GM21515 (cell line): Measurements from ENCODE around the gene MAPK11.

ENCODE experiments used
- ATAC-seq: cut with Tn5 transposase; IDR thresholded peaks from one replicate; pipeline ENCODE4 v1.9.1; 2021; ENCODE audit not compliant: unreplicated experiment

The MAPK11 gene

DNA sequence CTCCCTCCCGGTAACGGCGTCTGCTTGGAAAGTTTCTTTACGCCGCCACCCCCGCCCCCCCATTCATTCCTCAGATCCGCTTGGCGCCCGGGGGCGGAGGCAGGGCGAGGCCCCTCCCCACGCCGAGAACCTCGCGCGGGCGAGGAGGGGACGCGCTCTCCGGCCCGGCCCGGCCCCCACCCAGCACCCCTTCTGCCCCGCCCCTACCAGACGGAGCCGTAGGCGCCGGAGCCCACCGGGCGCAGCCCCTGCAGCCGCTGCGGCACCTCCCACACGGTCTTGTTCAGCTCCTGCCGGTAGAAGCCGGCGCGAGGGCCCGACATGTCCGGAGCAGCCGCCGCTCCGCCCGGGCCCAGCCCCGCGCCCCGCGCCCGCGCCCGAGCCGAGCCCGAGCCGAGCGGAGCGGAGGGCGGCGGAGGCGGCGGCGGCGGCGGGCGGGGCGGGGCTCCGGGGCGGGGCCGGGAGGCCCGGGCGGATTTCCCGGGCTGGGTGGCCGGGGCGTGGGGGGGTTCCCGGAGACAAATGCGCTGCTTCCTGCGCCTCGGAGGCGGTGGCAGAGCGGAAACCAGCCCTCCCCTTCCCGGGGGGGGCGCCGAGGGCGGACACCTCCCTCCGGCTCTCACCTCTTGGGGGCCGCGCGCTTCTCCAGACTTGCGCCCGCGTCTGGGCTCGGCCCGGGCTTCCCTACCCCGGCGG, at the start of gene MAPK11:
Gene MAPK11 (minus strand): TSS at position 411 of the 696 bp plus-strand sequence. CDS start 88 bp downstream, at position 323.
- ATAC-seq: no peak

DNA sequence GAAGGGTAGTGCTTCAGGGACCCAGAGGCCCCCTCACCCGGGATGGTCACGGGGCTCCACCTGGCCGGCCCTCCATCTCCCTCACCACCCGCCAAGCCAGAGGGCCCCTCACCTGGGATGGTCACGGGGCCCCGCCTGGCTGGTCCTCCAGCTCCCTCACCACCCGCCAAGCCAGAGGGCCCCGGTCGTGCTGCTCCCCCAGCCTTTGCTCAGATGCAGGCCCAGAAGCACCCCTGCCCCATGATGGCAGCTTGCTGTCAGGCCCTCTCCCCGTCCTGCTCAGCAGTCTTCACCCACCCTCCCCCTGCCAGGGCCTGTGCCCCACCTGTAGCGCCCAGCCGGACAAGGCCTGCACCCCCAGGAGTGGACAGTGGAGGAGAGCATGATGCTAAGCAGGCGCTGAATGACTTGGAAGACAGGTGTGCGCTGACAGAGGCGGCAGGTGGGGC, 49.3 kb upstream of the MAPK11 start:
- no peak for ATAC-seq

DNA sequence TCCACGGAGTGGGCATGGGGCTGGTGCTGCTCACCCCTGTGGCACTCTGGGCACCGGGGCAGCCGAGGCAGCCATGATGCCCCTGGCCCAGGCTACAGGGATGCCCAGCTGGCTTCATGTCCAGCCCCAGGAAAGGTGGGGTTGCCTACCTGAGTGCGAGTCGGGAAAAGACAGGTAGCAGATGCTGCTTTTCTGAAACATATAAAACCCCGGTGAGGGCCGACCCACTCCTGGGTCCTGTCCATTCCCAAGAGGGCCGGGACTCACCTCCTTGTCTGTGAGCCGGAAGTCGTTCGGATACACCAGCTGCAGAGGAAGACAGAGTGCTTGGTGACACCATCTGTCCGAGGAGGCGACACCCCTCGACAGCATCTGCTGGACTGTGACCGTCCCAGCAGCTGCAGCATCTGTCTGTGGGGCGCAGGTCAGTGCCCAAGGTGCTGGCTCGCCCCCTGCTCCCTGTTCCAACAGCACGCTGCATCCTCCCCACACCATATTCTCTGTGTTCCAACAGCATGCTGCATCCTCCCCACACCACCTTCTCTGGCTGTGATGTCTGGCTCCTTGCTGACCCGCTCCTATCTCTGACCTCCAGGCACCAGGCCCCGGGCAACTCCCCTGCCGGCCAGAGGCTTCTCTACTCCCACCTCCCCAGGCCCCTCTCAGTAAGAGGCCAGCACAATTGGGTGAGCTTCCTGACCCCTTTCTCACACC, 48.7 kb upstream of the MAPK11 start:
- ATAC-seq: no peak

DNA sequence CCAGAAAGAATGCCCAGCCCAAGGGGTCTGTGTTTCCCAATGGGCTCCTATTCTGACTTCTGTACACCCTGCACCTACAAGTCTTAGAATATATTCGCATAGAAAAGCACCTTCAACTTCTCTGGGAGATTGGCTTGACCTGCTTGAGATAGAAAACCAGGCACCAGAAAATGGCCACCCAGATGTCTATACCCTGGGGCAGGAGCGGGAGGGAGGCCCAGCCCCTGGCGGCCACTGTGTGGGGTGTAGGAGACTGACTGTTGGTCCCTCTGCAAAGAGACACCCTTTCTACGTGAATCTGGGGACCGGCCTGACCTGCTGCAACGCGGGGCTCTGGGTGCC, 48.1 kb upstream of the MAPK11 start:
- ATAC-seq: no peak

DNA sequence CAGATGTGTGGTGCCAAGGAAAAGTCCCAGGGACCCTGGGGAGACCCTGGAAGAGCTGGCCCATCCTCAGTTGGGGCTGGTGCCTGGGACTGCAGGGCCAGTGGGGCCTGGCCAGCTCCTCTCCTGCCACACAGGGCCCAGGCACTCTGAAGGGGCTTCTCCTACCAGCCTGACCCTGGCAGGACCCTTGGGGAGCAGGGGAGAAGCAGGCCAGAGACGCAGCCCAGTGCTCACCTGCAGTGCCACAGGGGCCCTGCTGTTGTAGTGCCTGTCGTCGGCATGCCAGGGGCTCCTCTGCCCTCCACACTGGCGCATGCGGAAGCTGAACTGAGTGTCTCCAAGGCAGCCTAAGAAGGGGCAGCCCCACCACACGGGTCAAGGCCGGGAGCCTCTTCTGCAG, 47.5 kb upstream of the MAPK11 start:
- no peak for ATAC-seq

DNA sequence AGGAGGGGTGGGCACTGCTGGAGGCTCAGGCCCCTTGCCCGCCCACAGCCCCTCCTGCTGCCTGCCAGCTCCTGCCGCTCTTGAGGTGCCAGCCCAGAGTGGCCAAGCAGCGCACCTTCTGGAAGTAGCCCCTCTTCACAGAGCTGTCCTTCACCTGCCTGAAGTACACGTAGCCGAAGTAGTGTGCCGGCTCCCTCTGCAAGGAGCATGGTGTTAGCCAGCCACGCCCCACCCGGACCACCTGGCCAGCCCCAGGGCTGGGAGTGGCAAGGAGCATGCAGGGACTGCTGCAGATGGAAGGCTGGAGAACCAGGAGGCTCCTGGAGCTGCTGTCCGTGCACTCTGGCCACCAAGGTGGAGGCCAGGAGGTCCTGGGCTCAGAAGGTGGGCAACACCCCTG, 47.0 kb upstream of the MAPK11 start:
- no peak for ATAC-seq

DNA sequence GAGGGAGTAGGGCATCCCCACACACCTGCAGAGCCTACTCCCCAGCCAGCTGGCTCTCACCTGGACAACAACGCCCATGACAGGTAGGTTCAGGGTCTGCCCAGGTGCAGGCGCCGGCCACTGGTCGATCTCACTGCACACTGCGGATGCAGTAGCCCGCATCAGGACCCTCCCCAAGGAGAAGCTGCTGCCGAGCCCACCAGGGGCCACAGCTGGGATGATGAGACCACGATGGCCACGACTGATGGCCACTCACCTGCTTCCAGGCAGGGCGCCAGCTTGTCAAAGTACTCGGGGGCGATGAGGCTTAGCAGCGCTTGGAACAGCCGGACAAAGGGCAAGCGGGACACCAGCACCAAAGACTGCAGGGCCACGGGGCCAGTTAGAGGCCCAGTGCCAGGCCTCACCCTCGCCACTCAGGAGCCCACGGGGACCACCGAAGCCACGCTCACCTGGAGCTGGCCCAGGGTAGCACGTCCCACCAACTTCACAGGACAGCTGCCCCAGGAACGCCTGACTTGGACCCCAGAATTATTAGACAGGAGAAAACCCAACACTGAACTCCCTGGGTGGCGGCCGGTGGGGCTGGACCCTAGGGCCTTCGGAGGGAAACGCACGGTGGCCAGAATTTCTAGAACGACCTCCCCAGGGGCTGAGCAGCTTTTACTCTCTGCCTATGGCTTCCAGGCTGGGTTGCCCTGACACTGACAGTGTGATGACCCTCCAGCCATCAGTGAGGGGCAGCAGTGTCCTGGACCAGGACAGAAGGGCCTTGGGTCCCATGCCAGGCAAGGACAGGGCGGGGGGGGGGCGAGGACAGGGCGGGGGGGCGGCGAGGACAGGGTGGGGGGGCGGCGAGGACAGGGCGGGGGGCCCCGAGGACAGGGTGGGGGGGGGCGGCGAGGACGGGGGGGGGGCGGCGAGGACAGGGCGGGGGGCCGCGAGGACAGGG, 46.2 kb upstream of the MAPK11 start:
- no peak for ATAC-seq

DNA sequence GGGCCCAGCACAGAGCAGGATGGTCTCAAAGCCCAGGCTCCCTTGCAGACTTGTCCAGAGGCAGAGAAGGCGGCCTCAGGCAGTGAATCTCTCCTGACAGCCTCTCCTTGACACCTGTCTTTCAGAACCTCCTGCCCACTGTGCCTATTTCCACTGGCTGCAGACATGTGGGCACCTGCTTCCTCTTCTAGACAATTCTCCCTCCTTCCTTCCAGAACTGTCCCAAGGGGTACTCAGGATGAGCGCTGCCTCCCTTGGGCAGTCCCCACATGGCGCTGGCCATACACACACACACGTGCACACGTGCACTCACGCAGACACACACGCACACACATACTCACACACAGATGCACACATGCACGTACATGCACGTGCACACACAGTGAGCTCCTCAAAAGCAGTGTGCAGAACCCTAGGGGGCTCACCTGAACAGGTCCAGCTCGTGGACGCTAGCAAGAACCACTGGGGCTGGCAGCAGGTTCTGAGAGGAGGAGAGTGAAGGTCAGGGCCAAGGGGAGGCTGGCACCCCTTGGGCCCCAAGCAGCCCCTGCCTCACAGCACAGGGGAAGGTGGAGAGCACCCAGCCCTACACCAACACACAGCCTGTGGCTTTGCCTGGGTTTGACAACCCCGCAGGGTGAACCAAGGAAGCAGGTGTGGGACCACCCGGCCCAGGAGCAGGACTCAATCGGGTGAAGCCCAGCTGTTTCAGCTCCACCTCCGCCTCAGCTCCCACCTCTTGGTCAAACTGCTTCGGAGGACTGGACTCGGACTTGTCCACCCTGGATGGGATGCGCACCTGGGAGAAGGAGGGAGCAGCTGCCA, 45.3 kb upstream of the MAPK11 start:
- ATAC-seq: no peak

DNA sequence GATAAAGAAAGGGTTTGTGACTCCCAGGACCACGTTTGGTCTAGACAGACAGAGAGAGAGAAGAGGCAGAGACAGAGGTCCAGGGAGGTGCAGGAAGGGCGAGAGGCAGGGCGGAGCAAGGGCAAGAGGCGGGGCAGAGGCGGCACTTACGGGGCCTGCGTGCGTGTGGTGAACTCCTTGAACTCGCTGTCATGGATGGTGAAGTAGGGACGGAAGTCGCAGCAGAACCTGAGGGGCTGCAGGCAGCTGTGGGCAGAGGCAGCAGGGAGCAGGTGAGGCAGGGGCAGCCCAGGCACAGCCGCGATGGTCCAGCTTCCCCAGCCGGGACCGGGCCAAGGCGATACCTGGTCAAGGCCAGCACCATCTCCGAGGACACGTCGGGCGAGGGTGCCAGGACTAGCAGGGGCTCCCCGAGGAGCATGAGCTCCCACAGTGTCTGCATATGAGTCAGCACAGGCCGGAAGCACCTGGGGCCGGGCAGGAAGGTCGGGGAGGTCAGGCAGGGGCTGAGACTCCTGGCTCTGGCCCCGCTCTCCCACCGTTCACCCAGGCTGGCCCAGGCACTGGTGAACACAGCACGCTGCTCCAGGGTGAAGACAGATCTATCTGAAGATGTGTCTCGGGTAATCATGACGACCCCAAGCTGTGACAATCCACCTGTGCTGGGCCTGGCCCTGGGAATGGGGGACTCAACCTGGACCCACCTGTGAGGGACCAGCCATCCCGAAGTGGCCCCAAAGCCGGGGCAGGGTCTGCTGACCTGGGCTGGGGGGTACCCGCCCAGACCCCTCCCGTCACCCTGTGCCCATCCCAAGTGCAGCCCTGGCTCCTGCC, 44.5 kb upstream of the MAPK11 start:
- ATAC-seq: peak; percentile 70

DNA sequence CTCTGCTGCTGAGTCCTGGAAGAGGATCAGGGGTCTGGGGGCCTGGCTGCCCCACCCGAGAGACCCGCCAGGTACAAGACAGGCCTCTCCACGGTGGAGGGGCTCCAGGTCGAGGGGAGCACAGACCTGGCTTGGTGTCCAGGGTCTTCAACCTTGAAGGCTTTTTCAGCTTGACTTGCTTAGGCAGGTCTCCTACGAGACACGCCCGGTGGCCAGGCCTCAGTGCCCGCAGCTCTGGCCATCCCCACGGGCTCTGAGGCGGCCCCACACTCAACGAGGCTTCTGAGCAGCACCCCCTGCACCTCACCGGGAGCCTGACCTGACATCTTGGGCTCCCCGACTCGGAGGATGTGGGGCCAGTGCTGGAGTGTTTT, 43.9 kb upstream of the MAPK11 start:
- no peak for ATAC-seq

DNA sequence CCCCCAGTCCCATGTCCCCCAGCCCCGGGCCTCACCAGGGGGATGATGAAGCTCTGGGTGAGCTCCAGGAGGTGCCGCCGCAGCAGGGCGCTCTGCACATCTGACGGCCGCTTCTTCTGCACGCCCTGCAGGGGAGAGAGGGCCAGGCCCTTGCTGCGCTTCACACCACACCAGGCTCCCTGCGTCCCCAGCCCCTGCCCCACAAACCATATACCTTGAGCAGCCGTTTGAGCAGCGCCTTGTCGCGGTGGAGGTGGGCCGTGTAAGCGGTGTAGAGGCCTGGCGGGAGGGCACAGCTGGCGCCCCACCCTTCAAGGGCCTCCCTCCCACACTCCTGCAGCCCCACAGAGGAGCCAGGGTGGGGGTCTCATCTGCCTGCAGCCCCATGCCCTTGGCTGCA, 43.4 kb upstream of the MAPK11 start:
- ATAC-seq: no peak

DNA sequence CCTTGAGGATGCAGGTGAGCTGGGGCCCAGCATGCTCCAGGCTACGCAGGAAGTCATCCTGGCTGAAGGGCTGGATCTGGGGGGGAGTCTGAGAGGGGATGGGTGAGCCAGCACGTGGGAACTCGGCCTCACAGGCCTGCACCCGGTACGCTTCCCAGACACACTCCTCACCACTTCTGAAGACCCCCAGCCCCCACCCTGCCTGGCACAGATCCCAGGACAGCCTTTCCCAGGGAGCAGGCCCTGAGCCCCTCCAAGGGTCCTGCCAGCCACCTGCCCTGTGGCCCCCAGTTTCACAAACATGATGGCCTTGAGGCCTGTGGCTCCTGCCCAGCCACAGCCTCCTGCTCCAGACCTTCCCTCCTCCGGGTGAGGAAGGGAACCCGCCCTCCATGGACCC, 42.8 kb upstream of the MAPK11 start:
- ATAC-seq: no peak

DNA sequence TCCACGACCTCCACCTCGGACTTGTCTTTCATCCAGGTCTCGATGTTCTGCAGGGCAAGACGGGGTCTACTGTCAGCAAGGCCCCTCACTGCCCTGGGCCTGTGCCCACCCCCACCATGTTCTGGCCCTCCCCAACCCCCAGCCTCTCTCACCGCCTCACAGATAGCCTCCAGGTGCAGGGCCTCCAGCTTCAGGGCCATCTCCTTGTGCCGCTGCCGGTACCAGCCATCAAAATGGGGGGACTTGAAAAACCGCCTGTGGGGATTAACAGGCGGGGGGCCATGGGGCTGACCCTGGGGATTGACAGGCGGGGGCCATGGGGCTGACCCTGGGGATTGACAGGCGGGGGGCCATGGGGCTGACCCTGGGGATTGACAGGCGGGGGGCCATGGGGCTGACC, 42.2 kb upstream of the MAPK11 start:
- no peak for ATAC-seq

DNA sequence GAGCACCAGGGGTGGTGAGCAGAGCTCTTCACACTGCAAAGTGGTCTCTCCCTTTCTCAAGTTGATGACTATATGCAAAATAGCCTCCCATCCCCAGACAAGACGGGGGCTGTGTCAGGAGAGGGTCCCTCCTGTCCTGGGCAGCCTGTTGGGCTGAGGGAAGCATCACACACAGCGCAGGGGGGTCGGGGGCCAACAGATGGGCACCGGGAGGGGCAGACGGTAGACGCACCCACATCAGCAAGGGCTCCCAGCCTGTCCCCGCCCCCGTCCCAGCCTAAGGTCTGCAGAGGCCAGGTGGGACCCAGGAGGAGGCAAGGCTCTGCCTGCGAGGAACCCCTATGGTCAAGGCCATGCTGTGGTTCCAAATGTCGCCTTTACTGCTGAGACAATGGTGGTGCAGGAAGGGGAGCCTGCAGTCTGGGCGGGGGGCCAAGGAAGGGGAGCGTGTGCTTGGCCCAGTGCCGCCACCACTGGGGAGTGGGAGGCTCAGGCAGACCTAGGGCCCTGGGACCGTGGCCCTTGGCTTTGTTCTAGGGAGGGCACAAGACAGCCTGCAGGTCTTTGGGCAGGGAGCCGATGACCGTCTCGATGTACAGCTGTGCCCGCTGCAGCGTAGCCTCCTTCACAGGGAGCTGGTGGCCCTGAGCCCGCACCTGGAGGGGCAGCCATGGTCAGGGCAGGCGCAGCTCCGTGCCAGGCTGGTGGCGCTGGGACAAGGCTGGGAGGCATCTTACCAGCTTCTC, 41.6 kb upstream of the MAPK11 start:
- ATAC-seq: no peak

DNA sequence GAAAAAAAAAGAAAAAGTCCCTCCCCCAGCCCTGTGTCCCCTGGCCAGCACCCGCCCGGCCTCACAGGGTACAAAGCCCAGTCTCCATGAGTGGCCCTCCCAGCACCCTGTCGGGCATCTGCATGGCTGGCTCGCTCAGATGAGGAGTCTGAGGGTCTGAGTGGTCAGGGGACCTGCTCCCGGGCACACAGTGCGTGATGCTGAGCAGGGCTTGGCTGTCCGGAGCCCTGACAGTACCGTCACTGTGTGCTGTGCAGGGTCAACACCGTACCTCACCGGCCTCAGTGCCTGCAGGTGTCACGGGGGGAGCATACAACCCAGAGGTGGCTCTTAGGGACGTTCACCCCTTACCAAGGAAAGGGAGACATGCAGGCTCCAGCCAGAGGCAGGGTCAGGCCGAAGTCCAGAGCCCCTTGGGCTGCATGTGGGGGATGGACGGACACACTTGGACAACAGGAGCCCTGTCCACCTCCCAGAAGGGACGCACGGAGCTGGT, 40.8 kb upstream of the MAPK11 start:
- ATAC-seq: no peak

DNA sequence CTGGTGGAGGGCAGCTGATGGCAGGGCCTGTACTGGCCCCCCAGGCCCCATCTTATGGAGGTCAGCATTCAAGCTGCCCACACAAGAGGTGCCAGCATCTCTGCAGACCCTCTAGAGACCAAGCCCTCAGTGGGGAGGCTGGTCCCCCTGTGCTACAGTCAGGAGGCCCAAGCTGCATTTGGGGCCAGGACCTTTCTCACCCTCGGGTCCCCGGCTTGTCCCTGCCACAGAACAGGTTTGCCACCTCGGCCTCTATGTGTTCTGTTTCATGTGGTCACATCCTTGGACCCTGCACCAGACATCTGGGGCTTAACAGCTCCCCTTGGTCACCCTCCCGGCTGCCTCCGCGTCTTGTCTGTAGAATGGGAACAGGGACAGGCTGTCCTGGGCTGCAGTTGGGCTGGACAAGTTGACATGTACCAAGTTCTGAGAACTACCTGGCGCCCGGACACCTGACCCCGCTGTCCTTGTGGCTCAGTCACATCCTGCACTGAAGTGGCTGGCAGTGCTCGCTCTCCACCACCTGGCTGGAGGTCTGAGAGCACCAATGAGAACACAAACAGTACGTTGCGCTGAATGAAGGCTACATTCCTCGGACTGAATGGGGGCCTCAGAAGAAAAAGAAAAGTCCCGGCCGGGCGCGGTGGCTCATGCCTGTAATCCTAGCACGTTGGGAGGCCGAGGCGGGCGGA, 40.0 kb upstream of the MAPK11 start:
- no peak for ATAC-seq

DNA sequence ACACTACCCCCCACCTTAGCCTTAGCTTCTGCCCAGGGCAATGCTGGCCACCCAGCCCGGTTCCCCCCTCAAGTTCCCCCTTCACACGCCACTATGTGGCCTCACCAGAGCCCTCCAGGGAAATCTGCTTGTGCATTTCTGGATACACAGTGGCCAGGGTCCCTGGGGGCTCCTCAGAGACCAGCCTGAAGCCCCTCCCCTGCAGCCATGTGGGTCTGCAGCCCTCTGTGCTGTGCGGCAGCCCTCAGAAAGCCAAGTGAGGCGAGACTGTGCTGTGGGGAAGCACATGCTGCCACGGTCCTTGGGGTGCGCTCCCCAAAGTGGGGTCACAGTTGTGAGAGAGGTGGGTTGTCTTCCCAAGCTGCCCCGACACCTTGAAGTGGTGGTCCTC, 39.4 kb upstream of the MAPK11 start:
- ATAC-seq: no peak

DNA sequence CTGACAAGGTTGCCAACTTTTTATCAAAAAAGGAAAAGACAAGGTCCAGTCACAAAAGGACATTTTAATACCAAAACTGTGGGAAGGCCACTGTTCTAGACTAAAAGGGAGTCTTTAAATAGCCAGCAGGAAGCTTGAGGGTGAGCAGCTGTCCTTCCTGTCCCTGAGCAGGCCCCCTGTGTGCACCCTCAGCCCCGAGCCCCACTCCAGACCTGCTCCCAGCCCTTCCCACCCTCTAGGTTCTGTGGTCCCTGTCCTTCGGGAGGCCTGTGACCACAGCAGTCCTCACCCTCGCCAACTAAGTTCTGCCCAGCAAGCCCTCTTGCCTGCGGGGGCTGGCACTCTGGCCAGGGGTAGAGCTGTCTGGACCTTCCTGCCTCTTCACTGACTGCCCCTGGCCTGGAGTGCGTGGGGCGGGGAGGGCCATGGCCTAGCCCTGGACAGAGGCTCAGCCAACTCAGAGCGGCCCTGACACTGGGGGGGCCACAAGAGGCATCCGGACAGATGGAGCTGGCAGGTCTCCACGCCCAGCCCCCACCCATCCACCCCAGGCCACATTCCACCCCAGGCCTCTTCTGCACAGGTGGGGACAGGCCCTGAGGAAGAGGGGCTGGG, 38.9 kb upstream of the MAPK11 start:
- ATAC-seq: no peak
